Middle frontal gyrus (tissue), 1 donor: Measurements from ENCODE around the gene HAVCR1.
"Not testable (repeated sequence)": the region's sequence is repeated elsewhere in the genome, so short reads cannot be mapped to it uniquely, and the experiment has no call there.

Source experiments
- DNase-seq: peaks from one replicate; pipeline ENCODE4 v3.0.0-alpha.2; 2015; ENCODE audit warnings: low spot score; ENCODE audit errors: extremely low spot score

The HAVCR1 gene

GRCh38 chr5:157050050-157050449 is 8.9 kb downstream of the HAVCR1 start:
- no peak for DNase-seq

GRCh38 chr5:157049605-157050004 is 9.3 kb downstream of the HAVCR1 start:
- DNase-seq = no peak

- DNase-seq = no peak
Observed at GRCh38 chr5:157047898-157048297, 11.0 kb downstream of the HAVCR1 start.

- DNase-seq = not testable (repeated sequence)
Observed at GRCh38 chr5:157047016-157047415, 11.9 kb downstream of the HAVCR1 start.

GRCh38 chr5:157046041-157046440 is 12.9 kb downstream of the HAVCR1 start:
- DNase-seq = peak; percentile 10

GRCh38 chr5:157045601-157046000 is 13.3 kb downstream of the HAVCR1 start:
- no peak for DNase-seq

- no peak for DNase-seq
Observed at GRCh38 chr5:157038568-157039187, 20.2 kb downstream of the HAVCR1 start.

GRCh38 chr5:157034106-157035072 is 24.5 kb downstream of the HAVCR1 start:
- not testable (repeated sequence) for DNase-seq

GRCh38 chr5:157033071-157033583 is 25.8 kb downstream of the HAVCR1 start:
- DNase-seq = no peak

- no peak for DNase-seq
Observed at GRCh38 chr5:157030692-157031091, 28.2 kb downstream of the HAVCR1 start.

GRCh38 chr5:157029457-157029856 is 29.5 kb downstream of the HAVCR1 start:
- no peak for DNase-seq

GRCh38 chr5:157027663-157028062 is 31.3 kb downstream of the HAVCR1 start:
- not testable (repeated sequence) for DNase-seq

- no peak for DNase-seq
Observed at GRCh38 chr5:157026789-157027424, 32.0 kb downstream of the HAVCR1 start.

- DNase-seq = no peak
Observed at GRCh38 chr5:157025093-157025698, 33.7 kb downstream of the HAVCR1 start.

- DNase-seq = no peak
Observed at GRCh38 chr5:157024208-157024959, 34.5 kb downstream of the HAVCR1 start.

GRCh38 chr5:157022024-157022423 is 36.9 kb downstream of the HAVCR1 start:
- DNase-seq = no peak

- DNase-seq = no peak
Observed at GRCh38 chr5:157020511-157021222, 38.2 kb downstream of the HAVCR1 start.

- no peak for DNase-seq
Observed at GRCh38 chr5:157020002-157020401, 38.9 kb downstream of the HAVCR1 start.

- DNase-seq = not testable (repeated sequence)
Observed at GRCh38 chr5:157014143-157014542, 44.8 kb downstream of the HAVCR1 start.

GRCh38 chr5:157006262-157006661 is 52.7 kb downstream of the HAVCR1 start:
- no peak for DNase-seq
